ENCODE data around the gene MIDN.

DNA sequence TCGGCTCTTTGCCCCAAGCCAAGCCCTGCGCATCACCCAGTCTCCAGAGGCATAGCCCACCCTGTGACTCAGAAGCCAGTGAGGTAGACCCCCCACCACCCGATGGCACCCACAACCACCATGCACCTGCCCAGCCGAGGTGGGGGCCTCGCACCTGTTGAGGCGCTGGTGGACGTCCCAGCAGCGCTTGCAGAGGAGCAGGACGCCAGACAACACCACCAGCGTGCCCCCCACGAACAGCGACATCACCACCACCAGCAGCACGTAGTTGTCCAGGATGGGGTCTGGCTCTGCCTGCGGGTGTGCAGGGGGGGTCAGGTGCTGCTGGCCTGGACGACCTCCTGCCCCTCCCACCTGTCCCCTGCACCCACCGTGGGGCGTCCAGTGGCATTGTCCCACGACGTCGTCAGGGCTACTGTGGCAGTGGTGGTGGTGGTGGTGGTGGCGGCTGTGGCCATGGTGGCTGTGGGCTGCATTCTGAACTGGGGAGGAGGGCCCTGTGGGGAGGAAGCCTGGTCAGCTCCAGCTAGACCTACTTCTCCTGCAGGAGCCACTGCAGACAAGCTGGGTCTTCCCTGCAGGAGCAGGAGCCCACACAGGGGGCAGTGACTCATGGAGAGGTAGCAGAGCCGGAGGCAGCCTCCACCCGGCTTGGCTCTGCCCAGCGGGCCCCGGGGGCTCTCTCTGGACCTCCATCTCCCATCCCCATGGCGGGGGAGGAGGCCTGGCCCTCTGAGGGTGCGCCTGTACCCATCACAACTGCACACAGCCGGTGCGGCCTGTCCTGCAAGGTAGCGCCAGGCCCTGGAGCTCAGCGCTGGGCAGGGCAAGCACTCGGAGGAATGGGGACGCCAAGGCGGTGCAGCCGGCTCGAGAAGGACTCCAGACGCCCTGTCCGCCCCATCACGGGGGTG lies 12.5 kb upstream of the MIDN start:
- TF ChIP-seq, protein P1, sequence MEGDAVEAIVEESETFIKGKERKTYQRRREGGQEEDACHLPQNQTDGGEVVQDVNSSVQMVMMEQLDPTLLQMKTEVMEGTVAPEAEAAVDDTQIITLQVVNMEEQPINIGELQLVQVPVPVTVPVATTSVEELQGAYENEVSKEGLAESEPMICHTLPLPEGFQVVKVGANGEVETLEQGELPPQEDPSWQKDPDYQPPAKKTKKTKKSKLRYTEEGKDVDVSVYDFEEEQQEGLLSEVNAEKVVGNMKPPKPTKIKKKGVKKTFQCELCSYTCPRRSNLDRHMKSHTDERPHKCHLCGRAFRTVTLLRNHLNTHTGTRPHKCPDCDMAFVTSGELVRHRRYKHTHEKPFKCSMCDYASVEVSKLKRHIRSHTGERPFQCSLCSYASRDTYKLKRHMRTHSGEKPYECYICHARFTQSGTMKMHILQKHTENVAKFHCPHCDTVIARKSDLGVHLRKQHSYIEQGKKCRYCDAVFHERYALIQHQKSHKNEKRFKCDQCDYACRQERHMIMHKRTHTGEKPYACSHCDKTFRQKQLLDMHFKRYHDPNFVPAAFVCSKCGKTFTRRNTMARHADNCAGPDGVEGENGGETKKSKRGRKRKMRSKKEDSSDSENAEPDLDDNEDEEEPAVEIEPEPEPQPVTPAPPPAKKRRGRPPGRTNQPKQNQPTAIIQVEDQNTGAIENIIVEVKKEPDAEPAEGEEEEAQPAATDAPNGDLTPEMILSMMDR (IDR thresholded peaks at IDR 0.05; ENCODE audit: poor library complexity, severe bottlenecking), result no peak
- TF ChIP-seq SMC3 (conservative IDR thresholded peaks at IDR 0.05; ENCODE audit: poor library complexity) (no peak), POLR2AphosphoS5 (IDR thresholded peaks at IDR 0.05) (no peak), RAD21 (conservative IDR thresholded peaks at IDR 0.05) (no peak)
